ENCODE results near the gene MFAP5.
A peak's percentile ranks its signal among the peaks of the same experiment; 100 is the strongest.
"Not testable (repeated sequence)": the region's sequence is repeated elsewhere in the genome, so short reads cannot be mapped to it uniquely, and the experiment has no call there.

Gene MFAP5

GRCh38 chr12:8672381-8672780, 9.8 kb upstream of the MFAP5 start:
- DNase-seq, result no peak

- no peak for DNase-seq
Observed at GRCh38 chr12:8668441-8668840, 5.8 kb upstream of the MFAP5 start.

- peak; percentile 19 for DNase-seq
Observed at GRCh38 chr12:8667270-8667669, 4.6 kb upstream of the MFAP5 start.

- DNase-seq, result no peak
Observed at GRCh38 chr12:8665759-8666158, 3.1 kb upstream of the MFAP5 start.

GRCh38 chr12:8664228-8664913, 1.7 kb upstream of the MFAP5 start:
- no peak for DNase-seq

- no peak for DNase-seq
Observed at GRCh38 chr12:8661751-8662150, 875 bp downstream of the MFAP5 start.

GRCh38 chr12:8661016-8661415, 1.6 kb downstream of the MFAP5 start:
- no peak for DNase-seq

- DNase-seq, result no peak
Observed at GRCh38 chr12:8658346-8658745, 4.3 kb downstream of the MFAP5 start.

GRCh38 chr12:8655421-8655820, 7.2 kb downstream of the MFAP5 start:
- no peak for DNase-seq

- DNase-seq, result no peak
Observed at GRCh38 chr12:8648576-8649205, 13.9 kb downstream of the MFAP5 start.

GRCh38 chr12:8647968-8648367, 14.7 kb downstream of the MFAP5 start:
- DNase-seq, result no peak

GRCh38 chr12:8644345-8645248, 18.0 kb downstream of the MFAP5 start:
- DNase-seq, result no peak

GRCh38 chr12:8642775-8643174, 19.9 kb downstream of the MFAP5 start:
- no peak for DNase-seq

- DNase-seq, result no peak
Observed at GRCh38 chr12:8639936-8640335, 22.7 kb downstream of the MFAP5 start.

- no peak for DNase-seq
Observed at GRCh38 chr12:8638951-8639350, 23.7 kb downstream of the MFAP5 start.

- DNase-seq, result no peak
Observed at GRCh38 chr12:8637666-8638065, 25.0 kb downstream of the MFAP5 start.

GRCh38 chr12:8637244-8637643, 25.4 kb downstream of the MFAP5 start:
- no peak for DNase-seq

GRCh38 chr12:8636581-8636980, 26.0 kb downstream of the MFAP5 start:
- no peak for DNase-seq

GRCh38 chr12:8636007-8636346, 26.6 kb downstream of the MFAP5 start:
- not testable (repeated sequence) for DNase-seq

- DNase-seq, result not testable (repeated sequence)
Observed at GRCh38 chr12:8635342-8636006, 27.2 kb downstream of the MFAP5 start.

GRCh38 chr12:8630131-8630530, 32.5 kb downstream of the MFAP5 start:
- DNase-seq, result no peak

- no peak for DNase-seq
Observed at GRCh38 chr12:8629486-8630033, 33.1 kb downstream of the MFAP5 start.

GRCh38 chr12:8628731-8629130, 33.9 kb downstream of the MFAP5 start:
- DNase-seq, result no peak
